Measurements from ENCODE around the gene EHF. TPM values are rescaled to one million over a fixed set of nuclear protein-coding genes. Genes with fewer than 3 reads are reported as not detected.

EHF gene
- total and polyA plus RNA-seq, 3 experiments from 2014 or later: 0.20 to 0.58 TPM; not detected in 1

GRCh38 chr11:34671946-34672345 lies 51.1 kb downstream of the EHF start:
- H3K27me3 Mint-ChIP-seq: peaks cover 16 to 44% of the 10 kb centered on the region in 2 donors
- peaks cover 0 to 4% (median 0%) of the 10 kb centered on the region in 5 donors for H3K9me3 Mint-ChIP-seq
- ChIA-PET CTCF (no interaction called here), POLR2A (no interaction called here)
- no peak overlapping the region for H3K27ac Mint-ChIP-seq
- no peaks in the 10 kb centered on the region for H3K4me1 ChIP-seq (ENCODE audit: insufficient read depth, low read length)
- no peak overlapping the region for H3K4me3 ChIP-seq (ENCODE audit: low read length)
- DNase-seq: no peak
- H3K4me1 Mint-ChIP-seq: peaks cover 0 to 10% (median 0%) of the 10 kb centered on the region in 3 donors
- H3K4me3 Mint-ChIP-seq: no peak overlapping the region
- peaks cover 3% of the 10 kb centered on the region for H3K27me3 ChIP-seq (ENCODE audit: insufficient read depth, low read length, poor library complexity, severe bottlenecking)
- peaks cover 0 to 4% (median 0%) of the 10 kb centered on the region in 3 donors for H3K36me3 Mint-ChIP-seq
- H3K9me3 ChIP-seq (ENCODE audit: low read length): no peaks in the 10 kb centered on the region
- no peak overlapping the region for H3K27ac ChIP-seq (ENCODE audit: low read depth, low read length)
- H3K36me3 ChIP-seq (ENCODE audit: insufficient read depth, low read length): no peaks in the 10 kb centered on the region

GRCh38 chr11:34674038-34674437 lies 53.1 kb downstream of the EHF start:
- no peak for DNase-seq
- Histone ChIP-seq H3K4me1 (ENCODE audit: insufficient read depth, low read length) (no peaks in the 10 kb centered on the region), H3K9me3 (ENCODE audit: low read length) (no peaks in the 10 kb centered on the region), H3K4me3 (ENCODE audit: low read length) (no peak overlapping the region), H3K36me3 (ENCODE audit: insufficient read depth, low read length) (no peaks in the 10 kb centered on the region), H3K27me3 (ENCODE audit: insufficient read depth, low read length, poor library complexity, severe bottlenecking) (peaks cover 3% of the 10 kb centered on the region), H3K27ac (ENCODE audit: low read depth, low read length) (no peak overlapping the region)
- no peak overlapping the region for H3K4me3 Mint-ChIP-seq
- H3K9me3 Mint-ChIP-seq: peaks cover 0 to 4% (median 0%) of the 10 kb centered on the region in 5 donors
- peaks cover 0 to 4% (median 0%) of the 10 kb centered on the region in 3 donors for H3K36me3 Mint-ChIP-seq
- ChIA-PET CTCF (no interaction called here), POLR2A (no interaction called here)
- no peak overlapping the region for H3K27ac Mint-ChIP-seq
- H3K27me3 Mint-ChIP-seq: peaks cover 11 to 25% of the 10 kb centered on the region in 2 donors
- H3K4me1 Mint-ChIP-seq: peaks cover 0 to 10% (median 0%) of the 10 kb centered on the region in 3 donors

- H3K4me1 ChIP-seq (ENCODE audit: insufficient read depth, low read length): no peaks in the 10 kb centered on the region
- no peaks in the 10 kb centered on the region for H3K36me3 ChIP-seq (ENCODE audit: insufficient read depth, low read length)
- Mint-ChIP-seq H3K4me1 (no peaks in the 10 kb centered on the region), H3K9me3 (peaks cover 0 to 4% (median 0%) of the 10 kb centered on the region in 5 donors), H3K36me3 (peaks cover 0 to 4% (median 0%) of the 10 kb centered on the region in 3 donors), H3K27me3 (peaks cover 7 to 21% of the 10 kb centered on the region in 2 donors), H3K4me3 (no peak overlapping the region), H3K27ac (no peak overlapping the region)
- no peak overlapping the region for H3K4me3 ChIP-seq (ENCODE audit: low read length)
- H3K27ac ChIP-seq (ENCODE audit: low read depth, low read length): no peak overlapping the region
- ChIA-PET CTCF (no interaction called here), POLR2A (no interaction called here)
- H3K9me3 ChIP-seq (ENCODE audit: low read length): no peaks in the 10 kb centered on the region
- DNase-seq: no peak
- peaks cover 3% of the 10 kb centered on the region for H3K27me3 ChIP-seq (ENCODE audit: insufficient read depth, low read length, poor library complexity, severe bottlenecking)
Measured at GRCh38 chr11:34676227-34676626, 55.3 kb downstream of the EHF start.

GRCh38 chr11:34679681-34680080 lies 58.8 kb downstream of the EHF start:
- H3K4me1 Mint-ChIP-seq: no peaks in the 10 kb centered on the region
- POLR2A ChIA-PET: no interaction called here
- no peaks in the 10 kb centered on the region for H3K36me3 ChIP-seq (ENCODE audit: insufficient read depth, low read length)

GRCh38 chr11:34680206-34680605 lies 59.3 kb downstream of the EHF start:
- Mint-ChIP-seq H3K27me3 (peaks cover 6 to 14% of the 10 kb centered on the region in 2 donors), H3K4me3 (no peak overlapping the region), H3K36me3 (no peaks in the 10 kb centered on the region), H3K9me3 (no peaks in the 10 kb centered on the region), H3K27ac (no peak overlapping the region), H3K4me1 (no peaks in the 10 kb centered on the region)
- no peaks in the 10 kb centered on the region for H3K36me3 ChIP-seq (ENCODE audit: insufficient read depth, low read length)
- DNase-seq: no peak
- no peaks in the 10 kb centered on the region for H3K27me3 ChIP-seq (ENCODE audit: insufficient read depth, low read length, poor library complexity, severe bottlenecking)
- CTCF ChIA-PET: no interaction called here
- no peak overlapping the region for H3K27ac ChIP-seq (ENCODE audit: low read depth, low read length)
- no peaks in the 10 kb centered on the region for H3K9me3 ChIP-seq (ENCODE audit: low read length)
- no peaks in the 10 kb centered on the region for H3K4me1 ChIP-seq (ENCODE audit: insufficient read depth, low read length)
- H3K4me3 ChIP-seq (ENCODE audit: low read length): no peak overlapping the region
- POLR2A ChIA-PET: no interaction called here

More at GRCh38 chr11:34679681-34680080, 58.8 kb downstream of the EHF start:
- Mint-ChIP-seq H3K4me3 (no peak overlapping the region), H3K36me3 (no peaks in the 10 kb centered on the region), H3K9me3 (no peaks in the 10 kb centered on the region), H3K27me3 (peaks cover 8 to 16% of the 10 kb centered on the region in 2 donors), H3K27ac (no peak overlapping the region)
- Histone ChIP-seq H3K27ac (ENCODE audit: low read depth, low read length) (no peak overlapping the region), H3K4me3 (ENCODE audit: low read length) (no peak overlapping the region), H3K27me3 (ENCODE audit: insufficient read depth, low read length, poor library complexity, severe bottlenecking) (no peaks in the 10 kb centered on the region), H3K9me3 (ENCODE audit: low read length) (no peaks in the 10 kb centered on the region), H3K4me1 (ENCODE audit: insufficient read depth, low read length) (no peaks in the 10 kb centered on the region)
- CTCF ChIA-PET: no interaction called here
- no peak for DNase-seq

GRCh38 chr11:34680918-34681586 lies 60.2 kb downstream of the EHF start:
- CTCF ChIA-PET: no interaction called here

GRCh38 chr11:34682825-34683224 lies 61.9 kb downstream of the EHF start:
- no peaks in the 10 kb centered on the region for H3K27me3 ChIP-seq (ENCODE audit: insufficient read depth, low read length, poor library complexity, severe bottlenecking)
- H3K27ac Mint-ChIP-seq: no peak overlapping the region
- no peaks in the 10 kb centered on the region for H3K4me1 Mint-ChIP-seq
- H3K27ac ChIP-seq (ENCODE audit: low read depth, low read length): no peak overlapping the region
- H3K4me1 ChIP-seq (ENCODE audit: insufficient read depth, low read length): no peaks in the 10 kb centered on the region
- peaks cover 0 to 3% of the 10 kb centered on the region in 2 donors for H3K27me3 Mint-ChIP-seq
- no peak overlapping the region for H3K4me3 Mint-ChIP-seq
- POLR2A ChIA-PET: no interaction called here
- H3K9me3 Mint-ChIP-seq: no peaks in the 10 kb centered on the region
- DNase-seq: no peak
- H3K36me3 ChIP-seq (ENCODE audit: insufficient read depth, low read length): no peaks in the 10 kb centered on the region
- H3K36me3 Mint-ChIP-seq: no peaks in the 10 kb centered on the region
- no peaks in the 10 kb centered on the region for H3K9me3 ChIP-seq (ENCODE audit: low read length)
- CTCF ChIA-PET: interaction anchor here (1.0 kb wide), 1 partner anchor 97 kb away, joined by 3 read pairs; no protein-coding TSS in a partner anchor
- H3K4me3 ChIP-seq (ENCODE audit: low read length): no peak overlapping the region

More at GRCh38 chr11:34680918-34681586, 60.2 kb downstream of the EHF start:
- no peak overlapping the region for H3K4me3 ChIP-seq (ENCODE audit: low read length)
- Mint-ChIP-seq H3K4me1 (no peaks in the 10 kb centered on the region), H3K36me3 (no peaks in the 10 kb centered on the region), H3K27me3 (peaks cover 6% of the 10 kb centered on the region in 2 donors), H3K27ac (no peak overlapping the region), H3K4me3 (no peak overlapping the region), H3K9me3 (no peaks in the 10 kb centered on the region)
- no peaks in the 10 kb centered on the region for H3K36me3 ChIP-seq (ENCODE audit: insufficient read depth, low read length)
- no peak for DNase-seq
- H3K9me3 ChIP-seq (ENCODE audit: low read length): no peaks in the 10 kb centered on the region
- POLR2A ChIA-PET: no interaction called here
- no peak overlapping the region for H3K27ac ChIP-seq (ENCODE audit: low read depth, low read length)
- H3K27me3 ChIP-seq (ENCODE audit: insufficient read depth, low read length, poor library complexity, severe bottlenecking): no peaks in the 10 kb centered on the region
- H3K4me1 ChIP-seq (ENCODE audit: insufficient read depth, low read length): no peaks in the 10 kb centered on the region

GRCh38 chr11:34683396-34683795 lies 62.5 kb downstream of the EHF start:
- no peaks in the 10 kb centered on the region for H3K9me3 Mint-ChIP-seq
- H3K27ac Mint-ChIP-seq: no peak overlapping the region
- ChIA-PET CTCF (no interaction called here), POLR2A (no interaction called here)
- no peak for DNase-seq
- H3K4me1 Mint-ChIP-seq: no peaks in the 10 kb centered on the region
- H3K27ac ChIP-seq (ENCODE audit: low read depth, low read length): no peak overlapping the region
- H3K36me3 Mint-ChIP-seq: no peaks in the 10 kb centered on the region
- no peaks in the 10 kb centered on the region for H3K27me3 ChIP-seq (ENCODE audit: insufficient read depth, low read length, poor library complexity, severe bottlenecking)
- peaks cover 0 to 3% of the 10 kb centered on the region in 2 donors for H3K27me3 Mint-ChIP-seq
- H3K9me3 ChIP-seq (ENCODE audit: low read length): no peaks in the 10 kb centered on the region
- no peaks in the 10 kb centered on the region for H3K36me3 ChIP-seq (ENCODE audit: insufficient read depth, low read length)
- no peaks in the 10 kb centered on the region for H3K4me1 ChIP-seq (ENCODE audit: insufficient read depth, low read length)
- no peak overlapping the region for H3K4me3 ChIP-seq (ENCODE audit: low read length)
- H3K4me3 Mint-ChIP-seq: no peak overlapping the region

Data from CD8-positive, alpha-beta memory T cell (primary cell).